ENCODE results near the gene MAT2A.

GRCh38 chr2:85561280-85562212 is 22.6 kb downstream of the MAT2A start, which contains the start of gene GGCX:
- no peak for TF ChIP-seq CTCF (IDR thresholded peaks at IDR 0.05)
- TF ChIP-seq POLR2A (IDR thresholded peaks at IDR 0.05), result no peak
